Activated CD4-positive, alpha-beta T cell treated with anti-CD3 and anti-CD28 coated beads, Interleukin-2, amount 50 U/mL, for 16 hours (primary cell): Measurements from ENCODE around the gene ATG4C.

ENCODE experiments used
- DNase-seq: peaks from one replicate; pipeline ENCODE4 v3.0.0-alpha.2; 2020

ATG4C gene

GRCh38 chr1:62841587-62842169, 57.7 kb downstream of the ATG4C start:
- peak; percentile 57 for DNase-seq

GRCh38 chr1:62844030-62844429, 60.1 kb downstream of the ATG4C start:
- DNase-seq: no peak

GRCh38 chr1:62849031-62849430, 65.1 kb downstream of the ATG4C start:
- DNase-seq: no peak

- no peak for DNase-seq
Observed at GRCh38 chr1:62852253-62852652, 68.3 kb downstream of the ATG4C start.

GRCh38 chr1:62856960-62857359, 73.0 kb downstream of the ATG4C start:
- no peak for DNase-seq

- DNase-seq: no peak
Observed at GRCh38 chr1:62869217-62869754, 85.4 kb downstream of the ATG4C start.

- DNase-seq: no peak
Observed at GRCh38 chr1:62870148-62870547, 86.2 kb downstream of the ATG4C start.

GRCh38 chr1:62875676-62876075, 91.7 kb downstream of the ATG4C start:
- DNase-seq: no peak

- no peak for DNase-seq
Observed at GRCh38 chr1:62876535-62876934, 92.6 kb downstream of the ATG4C start.

GRCh38 chr1:62877579-62877978, 93.6 kb downstream of the ATG4C start:
- no peak for DNase-seq

GRCh38 chr1:62879962-62880361, 96.0 kb downstream of the ATG4C start:
- no peak for DNase-seq

GRCh38 chr1:62882201-62883104, 98.5 kb downstream of the ATG4C start:
- no peak for DNase-seq

GRCh38 chr1:62884156-62884740, 100.3 kb downstream of the ATG4C start:
- DNase-seq: no peak

GRCh38 chr1:62887799-62888507, 104.0 kb downstream of the ATG4C start:
- DNase-seq: no peak

- DNase-seq: no peak
Observed at GRCh38 chr1:62891956-62892562, 108.1 kb downstream of the ATG4C start.

GRCh38 chr1:62897788-62898187, 113.9 kb downstream of the ATG4C start:
- no peak for DNase-seq

GRCh38 chr1:62900566-62900965, 116.6 kb downstream of the ATG4C start:
- no peak for DNase-seq

- DNase-seq: no peak
Observed at GRCh38 chr1:62901650-62902049, 117.7 kb downstream of the ATG4C start.

- no peak for DNase-seq
Observed at GRCh38 chr1:62903522-62903921, 119.6 kb downstream of the ATG4C start.

- DNase-seq: no peak
Observed at GRCh38 chr1:62903982-62904855, 120.3 kb downstream of the ATG4C start.

GRCh38 chr1:62904856-62905225, 120.9 kb downstream of the ATG4C start:
- DNase-seq: no peak

- DNase-seq: no peak
Observed at GRCh38 chr1:62905309-62905708, 121.4 kb downstream of the ATG4C start.
